HEK293 (cell line): Measurements from ENCODE around the gene NHS.

Experiments
- HOXA7 ChIP-seq: sonication (generic); formaldehyde crosslinking; IDR thresholded peaks from 2 replicates; pipeline ENCODE4 v1.8.1; 2022; ENCODE audit warnings: missing genetic modification reagents, borderline replicate concordance
- PRDM1 ChIP-seq: fragments of 450-650 bp; formaldehyde crosslinking; IDR thresholded peaks from 2 replicates; pipeline ENCODE4; 2016; ENCODE audit warnings: missing biosample characterization, missing genetic modification characterization
- REPIN1 ChIP-seq: fragments of 450-650 bp; formaldehyde crosslinking; IDR thresholded peaks from 2 replicates; pipeline ENCODE4 v1.5.1; 2017; ENCODE audit warnings: missing biosample characterization, missing genetic modification characterization, low read depth
- ZBTB8A ChIP-seq: fragments of 450-650 bp; formaldehyde crosslinking; IDR thresholded peaks from 2 replicates; pipeline ENCODE4 v1.5.1; 2016; ENCODE audit warnings: missing biosample characterization, missing genetic modification characterization
- ZNF121 ChIP-seq: fragments of 450-650 bp; formaldehyde crosslinking; IDR thresholded peaks from 2 replicates; pipeline ENCODE4 v1.5.1; 2016; ENCODE audit warnings: missing biosample characterization, missing genetic modification characterization
- TF ChIP-seq, protein P1 (sequence below): fragments of 450-650 bp; formaldehyde crosslinking; IDR thresholded peaks from 2 replicates; pipeline ENCODE4 v1.5.1; 2016; ENCODE audit warnings: missing biosample characterization, missing genetic modification characterization
- TF ChIP-seq, protein P2 (sequence below): fragments of 450-650 bp; formaldehyde crosslinking; IDR thresholded peaks from 2 replicates; pipeline ENCODE4 v1.5.1; 2016; ENCODE audit warnings: missing biosample characterization, missing genetic modification characterization

DNA sequence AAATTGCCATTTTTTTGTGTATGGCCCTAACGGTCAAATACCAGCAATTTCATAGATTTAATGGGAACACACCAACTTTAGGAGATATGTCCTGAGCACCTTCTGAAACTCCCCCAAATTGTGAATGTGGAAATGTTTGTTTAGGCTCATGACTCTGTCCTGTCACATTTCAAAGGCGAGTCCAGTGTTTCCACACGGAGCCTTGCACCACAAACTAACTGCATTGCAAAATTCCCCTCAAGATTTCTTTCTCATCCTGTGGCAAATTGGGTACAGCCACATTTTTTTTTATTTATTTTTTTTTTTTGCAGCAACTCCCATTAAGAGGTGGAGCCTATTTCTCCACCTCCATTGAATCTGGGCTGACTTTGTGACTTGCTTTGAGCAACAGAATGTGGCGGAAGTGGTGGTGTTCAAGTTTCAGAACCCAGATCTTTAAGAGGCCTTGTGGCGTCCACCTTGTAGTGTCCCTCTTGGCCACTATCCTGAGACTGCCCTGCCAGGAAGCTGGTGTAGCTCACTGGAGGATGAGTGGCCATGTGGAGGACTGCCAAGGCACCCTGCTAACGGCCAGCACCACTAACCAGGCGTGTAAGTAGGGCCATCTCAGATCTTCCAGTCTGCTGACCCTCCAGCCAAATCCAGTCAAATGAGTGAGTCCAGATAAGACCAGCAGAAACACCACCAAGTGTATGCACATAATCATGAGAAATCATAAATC, 189.8 kb downstream of the NHS start:
- TF ChIP-seq, protein P1, sequence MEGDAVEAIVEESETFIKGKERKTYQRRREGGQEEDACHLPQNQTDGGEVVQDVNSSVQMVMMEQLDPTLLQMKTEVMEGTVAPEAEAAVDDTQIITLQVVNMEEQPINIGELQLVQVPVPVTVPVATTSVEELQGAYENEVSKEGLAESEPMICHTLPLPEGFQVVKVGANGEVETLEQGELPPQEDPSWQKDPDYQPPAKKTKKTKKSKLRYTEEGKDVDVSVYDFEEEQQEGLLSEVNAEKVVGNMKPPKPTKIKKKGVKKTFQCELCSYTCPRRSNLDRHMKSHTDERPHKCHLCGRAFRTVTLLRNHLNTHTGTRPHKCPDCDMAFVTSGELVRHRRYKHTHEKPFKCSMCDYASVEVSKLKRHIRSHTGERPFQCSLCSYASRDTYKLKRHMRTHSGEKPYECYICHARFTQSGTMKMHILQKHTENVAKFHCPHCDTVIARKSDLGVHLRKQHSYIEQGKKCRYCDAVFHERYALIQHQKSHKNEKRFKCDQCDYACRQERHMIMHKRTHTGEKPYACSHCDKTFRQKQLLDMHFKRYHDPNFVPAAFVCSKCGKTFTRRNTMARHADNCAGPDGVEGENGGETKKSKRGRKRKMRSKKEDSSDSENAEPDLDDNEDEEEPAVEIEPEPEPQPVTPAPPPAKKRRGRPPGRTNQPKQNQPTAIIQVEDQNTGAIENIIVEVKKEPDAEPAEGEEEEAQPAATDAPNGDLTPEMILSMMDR (tag by site-specific recombination): no peak
- TF ChIP-seq ZBTB8A (tag by site-specific recombination) (no peak), ZNF121 (tag by site-specific recombination) (no peak), REPIN1 (tag by site-specific recombination) (no peak), PRDM1 (no peak), HOXA7 (CRISPR knock-in tag) (no peak)
- TF ChIP-seq, protein P2, sequence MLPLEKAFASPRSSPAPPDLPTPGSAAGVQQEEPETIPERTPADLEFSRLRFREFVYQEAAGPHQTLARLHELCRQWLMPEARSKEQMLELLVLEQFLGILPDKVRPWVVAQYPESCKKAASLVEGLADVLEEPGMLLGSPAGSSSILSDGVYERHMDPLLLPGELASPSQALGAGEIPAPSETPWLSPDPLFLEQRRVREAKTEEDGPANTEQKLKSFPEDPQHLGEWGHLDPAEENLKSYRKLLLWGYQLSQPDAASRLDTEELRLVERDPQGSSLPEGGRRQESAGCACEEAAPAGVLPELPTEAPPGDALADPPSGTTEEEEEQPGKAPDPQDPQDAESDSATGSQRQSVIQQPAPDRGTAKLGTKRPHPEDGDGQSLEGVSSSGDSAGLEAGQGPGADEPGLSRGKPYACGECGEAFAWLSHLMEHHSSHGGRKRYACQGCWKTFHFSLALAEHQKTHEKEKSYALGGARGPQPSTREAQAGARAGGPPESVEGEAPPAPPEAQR (tag by site-specific recombination): no peak
